ENCODE measurements around the gene OLA1. TPM values are rescaled to one million over a fixed set of nuclear protein-coding genes. Genes with fewer than 3 reads are reported as not detected.
A peak's percentile ranks its signal among the peaks of the same experiment; 100 is the strongest.
"Not testable (repeated sequence)": the region's sequence is repeated elsewhere in the genome, so short reads cannot be mapped to it uniquely, and the experiment has no call there.

The OLA1 gene
- 100 to 1,000 TPM; 125 to 142 (median 136) TPM for total RNA-seq

GRCh38 chr2:174248187-174248997 is at the start of gene OLA1:
Gene OLA1 (minus strand): TSS chr2:174248532. CDS start chr2:174246815, 1,717 bp downstream.
- Mint-ChIP-seq H3K36me3 (ENCODE audit: insufficient read depth) (peaks cover 18% of the 10 kb centered on the region), H3K27me3 (ENCODE audit: low read depth) (no peaks in the 10 kb centered on the region), H3K4me1 (ENCODE audit: low read depth) (peaks cover 27% of the 10 kb centered on the region), H3K4me3 (peak within 1 kb of the TSS; percentile 86), H3K9me3 (no peaks in the 10 kb centered on the region)
- DNase-seq (peak; percentile 97), ATAC-seq (peak; percentile 98)

DNA sequence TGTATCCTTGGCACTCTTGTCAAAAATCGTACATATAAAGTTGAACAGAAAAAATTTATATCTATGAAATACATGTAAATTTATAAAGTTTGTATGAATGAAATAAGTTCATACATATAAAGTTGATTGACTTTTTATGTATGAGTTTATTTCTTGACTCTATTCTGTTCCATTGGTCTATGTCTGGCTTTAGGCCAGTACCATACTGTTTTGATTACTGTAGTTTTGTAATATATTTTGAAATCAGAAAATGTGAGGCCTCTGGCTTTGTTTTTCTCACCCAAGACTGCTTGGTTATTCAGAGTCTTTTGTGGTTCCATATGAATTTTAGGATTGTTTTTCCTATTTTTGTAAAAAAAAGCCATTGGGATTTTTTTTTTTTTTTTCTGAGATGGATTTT is 44.6 kb upstream of the OLA1 start:
- no peak for DNase-seq
- no peak overlapping the region for H3K4me3 Mint-ChIP-seq
- peaks cover 5% of the 10 kb centered on the region for H3K9me3 Mint-ChIP-seq

DNA sequence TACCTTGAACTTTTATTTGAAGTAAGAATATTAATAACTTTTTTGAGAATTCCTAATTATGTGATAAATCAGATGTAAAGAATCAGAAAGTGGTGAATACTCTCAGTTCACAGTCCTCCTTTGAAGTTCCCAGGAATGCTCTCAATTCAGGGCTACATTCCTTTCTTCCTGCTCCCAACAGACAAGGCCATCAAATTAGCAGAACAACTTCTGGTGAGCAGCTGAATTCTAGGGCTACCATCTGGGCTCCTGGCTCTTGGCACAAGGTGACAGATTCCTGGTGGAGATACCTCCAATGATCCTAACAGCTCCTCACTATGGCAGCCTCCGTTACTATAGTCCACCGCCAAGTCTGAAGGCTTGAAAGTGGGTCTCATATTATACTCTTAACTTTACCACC is 37.8 kb upstream of the OLA1 start:
- Mint-ChIP-seq H3K9me3 (no peaks in the 10 kb centered on the region), H3K4me3 (no peak overlapping the region), H3K27me3 (ENCODE audit: low read depth) (peaks cover 32% of the 10 kb centered on the region), H3K4me1 (ENCODE audit: low read depth) (no peaks in the 10 kb centered on the region), H3K36me3 (ENCODE audit: insufficient read depth) (no peaks in the 10 kb centered on the region)
- ATAC-seq (no peak), DNase-seq (no peak)

More for the DNA sequence above, 44.6 kb upstream of the OLA1 start:
- Mint-ChIP-seq H3K27me3 (ENCODE audit: low read depth) (peaks cover 21% of the 10 kb centered on the region), H3K4me1 (ENCODE audit: low read depth) (no peaks in the 10 kb centered on the region), H3K36me3 (ENCODE audit: insufficient read depth) (no peaks in the 10 kb centered on the region)
- no peak for ATAC-seq

- H3K9me3 Mint-ChIP-seq, result no peaks in the 10 kb centered on the region
- H3K36me3 Mint-ChIP-seq (ENCODE audit: insufficient read depth), result no peaks in the 10 kb centered on the region
- ATAC-seq (no peak), DNase-seq (no peak)
- no peaks in the 10 kb centered on the region for H3K4me1 Mint-ChIP-seq (ENCODE audit: low read depth)
- H3K27me3 Mint-ChIP-seq (ENCODE audit: low read depth), result peaks cover 22% of the 10 kb centered on the region
- H3K4me3 Mint-ChIP-seq, result no peak overlapping the region
Observed at GRCh38 chr2:174282441-174282840, 34.1 kb upstream of the OLA1 start.

GRCh38 chr2:174281736-174282135 is 33.4 kb upstream of the OLA1 start:
- no peaks in the 10 kb centered on the region for H3K9me3 Mint-ChIP-seq
- H3K4me3 Mint-ChIP-seq, result no peak overlapping the region
- no peaks in the 10 kb centered on the region for H3K4me1 Mint-ChIP-seq (ENCODE audit: low read depth)
- DNase-seq, result no peak
- H3K36me3 Mint-ChIP-seq (ENCODE audit: insufficient read depth), result no peaks in the 10 kb centered on the region
- peaks cover 19% of the 10 kb centered on the region for H3K27me3 Mint-ChIP-seq (ENCODE audit: low read depth)
- no peak for ATAC-seq

DNA sequence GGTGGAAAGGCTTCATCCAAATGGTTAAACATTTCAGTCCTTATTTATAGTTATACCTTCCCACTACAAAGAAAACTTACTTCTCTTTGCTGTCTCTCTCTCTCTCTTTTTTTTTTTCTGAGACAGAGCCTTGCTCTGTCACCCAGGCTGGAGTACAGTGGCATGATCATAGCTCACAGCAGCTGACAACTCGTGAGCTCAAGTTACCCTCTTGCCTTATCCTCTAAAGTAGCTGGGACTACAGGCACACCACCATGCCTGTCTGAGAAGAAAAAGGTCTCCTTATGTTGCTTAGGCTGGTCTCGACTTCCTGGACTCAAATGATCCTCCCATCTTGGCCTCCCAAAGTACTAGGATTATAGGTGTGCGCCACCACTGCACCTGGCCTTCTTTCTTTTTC is 32.3 kb upstream of the OLA1 start:
- H3K9me3 Mint-ChIP-seq, result no peaks in the 10 kb centered on the region
- peaks cover 20% of the 10 kb centered on the region for H3K27me3 Mint-ChIP-seq (ENCODE audit: low read depth)
- no peaks in the 10 kb centered on the region for H3K4me1 Mint-ChIP-seq (ENCODE audit: low read depth)
- no peak overlapping the region for H3K4me3 Mint-ChIP-seq
- H3K36me3 Mint-ChIP-seq (ENCODE audit: insufficient read depth), result no peaks in the 10 kb centered on the region
- ATAC-seq (no peak), DNase-seq (no peak)

DNA sequence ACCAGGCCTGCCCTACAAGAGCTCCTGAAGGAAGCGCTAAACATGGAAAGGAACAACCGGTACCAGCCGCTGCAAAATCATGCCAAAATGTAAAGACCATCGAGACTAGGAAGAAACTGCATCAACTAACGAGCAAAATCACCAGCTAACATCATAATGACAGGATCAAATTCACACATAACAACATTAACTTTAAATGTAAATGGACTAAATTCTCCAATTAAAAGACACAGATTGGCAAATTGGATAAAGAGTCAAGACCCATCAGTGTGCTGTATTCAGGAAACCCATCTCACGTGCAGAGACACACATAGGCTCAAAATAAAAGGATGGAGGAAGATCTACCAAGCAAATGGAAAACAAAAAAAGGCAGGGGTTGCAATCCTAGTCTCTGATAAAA is 21.9 kb upstream of the OLA1 start:
- not testable (repeated sequence) for H3K36me3 Mint-ChIP-seq (ENCODE audit: insufficient read depth); ATAC-seq; H3K4me3 Mint-ChIP-seq; DNase-seq; H3K9me3 Mint-ChIP-seq; H3K4me1 Mint-ChIP-seq (ENCODE audit: low read depth)
- peaks cover 30% of the 10 kb centered on the region for H3K27me3 Mint-ChIP-seq (ENCODE audit: low read depth)

DNA sequence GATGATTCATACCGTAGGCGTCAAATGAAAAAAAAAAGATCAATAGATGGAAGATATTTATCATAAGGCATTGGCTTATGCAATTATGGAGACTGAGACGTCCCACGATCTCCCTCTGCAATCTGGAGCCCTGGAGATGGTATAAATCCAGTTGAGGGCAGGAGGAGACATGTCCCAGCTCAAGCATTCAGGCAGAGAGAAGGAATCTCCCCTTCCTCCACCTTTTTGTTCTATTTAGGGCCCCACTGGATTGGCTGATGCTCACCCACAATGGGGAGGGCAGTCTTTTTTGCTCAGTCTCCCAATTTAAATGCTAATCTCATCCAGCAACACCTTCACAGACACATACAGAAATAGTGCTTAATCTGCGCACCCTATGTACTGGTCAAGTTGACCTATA is 18.0 kb upstream of the OLA1 start:
- no peaks in the 10 kb centered on the region for H3K36me3 Mint-ChIP-seq (ENCODE audit: insufficient read depth)
- peaks cover 46% of the 10 kb centered on the region for H3K27me3 Mint-ChIP-seq (ENCODE audit: low read depth)
- ATAC-seq (no peak), DNase-seq (no peak)
- H3K4me1 Mint-ChIP-seq (ENCODE audit: low read depth), result no peaks in the 10 kb centered on the region
- no peak overlapping the region for H3K4me3 Mint-ChIP-seq
- no peaks in the 10 kb centered on the region for H3K9me3 Mint-ChIP-seq

- no peak for DNase-seq
- Mint-ChIP-seq H3K36me3 (ENCODE audit: insufficient read depth) (no peaks in the 10 kb centered on the region), H3K4me1 (ENCODE audit: low read depth) (no peaks in the 10 kb centered on the region), H3K27me3 (ENCODE audit: low read depth) (peaks cover 48% of the 10 kb centered on the region), H3K4me3 (no peak overlapping the region), H3K9me3 (no peaks in the 10 kb centered on the region)
- no peak for ATAC-seq
Observed at GRCh38 chr2:174263997-174264396, 15.7 kb upstream of the OLA1 start.

DNA sequence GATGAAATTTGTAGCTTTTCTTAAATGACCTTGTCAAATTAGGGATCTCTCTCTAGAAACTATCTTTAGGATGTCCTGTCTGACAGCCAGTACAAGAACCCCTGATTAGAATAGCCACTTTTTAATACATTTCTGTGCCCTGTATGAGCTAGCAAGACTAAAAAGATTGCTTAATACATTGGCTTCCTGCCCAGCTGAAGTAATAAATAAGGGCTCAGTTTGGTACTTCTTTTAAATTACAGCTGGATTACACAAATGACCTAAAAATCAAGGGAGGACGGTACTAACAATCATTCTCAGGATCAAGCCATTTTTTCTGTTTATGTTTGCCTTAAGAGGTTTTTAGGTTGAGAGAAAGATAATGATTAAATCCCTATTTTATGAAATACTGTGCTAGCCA is 11.6 kb upstream of the OLA1 start:
- Mint-ChIP-seq H3K4me3 (no peak overlapping the region), H3K27me3 (ENCODE audit: low read depth) (peaks cover 19% of the 10 kb centered on the region), H3K9me3 (no peaks in the 10 kb centered on the region), H3K36me3 (ENCODE audit: insufficient read depth) (no peaks in the 10 kb centered on the region), H3K4me1 (ENCODE audit: low read depth) (no peaks in the 10 kb centered on the region)
- DNase-seq, result no peak
- no peak for ATAC-seq

GRCh38 chr2:174254267-174254666 is 5.9 kb upstream of the OLA1 start:
- peaks cover 2% of the 10 kb centered on the region for H3K4me1 Mint-ChIP-seq (ENCODE audit: low read depth)
- H3K27me3 Mint-ChIP-seq (ENCODE audit: low read depth), result no peaks in the 10 kb centered on the region
- H3K9me3 Mint-ChIP-seq, result no peaks in the 10 kb centered on the region
- H3K36me3 Mint-ChIP-seq (ENCODE audit: insufficient read depth), result no peaks in the 10 kb centered on the region
- DNase-seq (no peak), ATAC-seq (no peak)
- no peak overlapping the region for H3K4me3 Mint-ChIP-seq

- ATAC-seq (no peak), DNase-seq (no peak)
- Mint-ChIP-seq H3K36me3 (ENCODE audit: insufficient read depth) (peaks cover 13% of the 10 kb centered on the region), H3K4me3 (peak overlapping the region; percentile 83), H3K27me3 (ENCODE audit: low read depth) (no peaks in the 10 kb centered on the region), H3K4me1 (ENCODE audit: low read depth) (peaks cover 26% of the 10 kb centered on the region), H3K9me3 (no peaks in the 10 kb centered on the region)
Observed at GRCh38 chr2:174248998-174249592, 763 bp upstream of the OLA1 start.

DNA sequence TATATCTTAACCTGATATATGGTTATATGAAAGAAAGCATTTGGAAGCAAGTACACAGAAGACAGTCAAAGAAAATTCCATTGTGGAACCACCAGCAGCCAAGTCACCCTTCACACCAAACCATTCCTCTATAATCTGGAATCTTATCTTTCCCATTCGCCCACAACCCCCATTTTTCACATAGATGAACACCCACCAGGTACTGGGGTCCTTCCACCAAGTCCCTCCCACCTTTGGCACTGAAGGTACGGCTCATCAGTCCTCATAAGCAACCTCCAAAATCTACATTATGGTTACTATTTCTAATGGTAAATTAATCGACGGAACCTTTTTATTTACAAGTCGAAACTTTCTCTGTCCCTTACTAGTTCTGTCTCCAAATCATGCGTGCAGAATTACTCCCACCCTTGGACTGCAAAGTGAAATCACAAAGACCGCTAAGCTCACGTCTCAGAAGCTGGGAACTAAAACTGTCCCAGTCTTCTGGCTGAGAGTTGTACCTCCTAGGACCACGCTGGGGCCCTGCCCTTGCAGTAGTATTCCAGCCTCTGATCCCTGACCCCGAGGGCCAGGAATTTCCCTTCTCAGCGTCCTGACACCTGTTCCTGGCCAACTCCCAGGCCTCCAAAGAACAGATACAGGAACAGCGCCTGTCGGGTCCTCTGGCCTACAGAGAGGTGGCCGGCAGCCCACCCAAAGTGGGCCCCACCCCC is 702 bp downstream of the OLA1 start:
- Mint-ChIP-seq H3K36me3 (ENCODE audit: insufficient read depth) (peaks cover 20% of the 10 kb centered on the region), H3K9me3 (no peaks in the 10 kb centered on the region), H3K4me1 (ENCODE audit: low read depth) (peaks cover 28% of the 10 kb centered on the region), H3K27me3 (ENCODE audit: low read depth) (no peaks in the 10 kb centered on the region), H3K4me3 (peak overlapping the region; percentile 86)
- ATAC-seq (no peak), DNase-seq (no peak)

DNA sequence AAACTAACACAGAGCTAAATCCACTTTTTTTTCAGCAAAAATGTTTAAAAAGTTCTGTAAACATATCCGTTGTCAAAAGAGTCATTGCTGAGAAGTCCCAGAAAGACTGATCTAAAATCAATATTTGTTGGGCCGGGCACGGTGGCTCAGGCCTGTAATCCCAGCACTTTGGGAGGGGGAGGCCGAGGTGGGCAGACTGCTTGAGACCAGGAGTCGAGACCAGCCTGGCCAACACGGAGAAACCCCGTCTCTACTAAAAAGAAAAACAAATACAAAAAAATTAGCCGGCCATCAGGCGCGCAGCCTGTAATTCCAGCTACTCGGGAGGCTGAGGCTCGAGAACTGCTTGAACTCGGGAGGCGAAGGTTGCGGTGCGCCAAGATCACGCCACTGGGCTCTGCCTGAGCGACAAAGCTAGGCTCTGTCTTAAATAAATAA is 1.4 kb downstream of the OLA1 start:
- Mint-ChIP-seq H3K27me3 (ENCODE audit: low read depth) (no peaks in the 10 kb centered on the region), H3K9me3 (no peaks in the 10 kb centered on the region), H3K4me3 (peak overlapping the region; percentile 42), H3K36me3 (ENCODE audit: insufficient read depth) (peaks cover 24% of the 10 kb centered on the region), H3K4me1 (ENCODE audit: low read depth) (peaks cover 29% of the 10 kb centered on the region)
- ATAC-seq (no peak), DNase-seq (no peak)

Data from activated T-cell treated with anti-CD3 and anti-CD28 coated beads, Interleukin-2, amount 50 U/mL, for 4 hours (primary cell).